CD4-positive, alpha-beta memory T cell (primary cell): ENCODE data around the gene AGXT. TPM values are rescaled to one million over a fixed set of nuclear protein-coding genes. Genes with fewer than 3 reads are reported as not detected.

Experiments
- CTCF ChIA-PET: fragments of 350-600 bp; sonication (Branson Sonifier 250); formaldehyde crosslinking; loops from one replicate; lab custom pipeline; 2021; ENCODE audit warnings: inconsistent platforms; ENCODE audit not compliant: partially characterized antibody; lab: Charles Lee
- POLR2A ChIA-PET: fragments of 350-600 bp; sonication (Branson Sonifier 250); formaldehyde crosslinking; loops from one replicate; lab custom pipeline; 2021; ENCODE audit not compliant: partially characterized antibody; lab: Charles Lee
- DNase-seq, 5 donors: peaks; one replicate each; pipeline versions ENCODE4 v3.0.0 to v3.0.0-alpha.2; 2020 to 2022; ENCODE audit warnings: mixed read lengths in 1 of 5
- H3K27ac ChIP-seq: one replicate; pipeline ENCODE4 v1.7.0; 2013; ENCODE audit warnings: low read depth, low read length
- H3K27me3 ChIP-seq: 2 replicates; pipeline ENCODE4 v1.7.0; 2013; ENCODE audit warnings: mild to moderate bottlenecking, low read length, moderate library complexity; ENCODE audit not compliant: insufficient read depth
- H3K36me3 ChIP-seq: 2 replicates; pipeline ENCODE4 v1.7.0; 2013; ENCODE audit warnings: mild to moderate bottlenecking, low read length, moderate library complexity; ENCODE audit not compliant: insufficient read depth
- H3K4me1 ChIP-seq: 2 replicates; pipeline ENCODE4 v1.7.0; 2013; ENCODE audit warnings: mild to moderate bottlenecking, low read length, moderate library complexity; ENCODE audit not compliant: insufficient read depth
- H3K4me3 ChIP-seq, 2 donors: one replicate each; pipeline ENCODE4 v1.7.0; 2013; ENCODE audit warnings: low read length in 2 of 2, mild to moderate bottlenecking in 1 of 2
- H3K9me3 ChIP-seq, 2 donors: one replicate each; pipeline ENCODE4 v1.7.0; 2013; ENCODE audit warnings: low read length in 2 of 2, control low read depth in 1 of 2; ENCODE audit not compliant: control insufficient read depth in 1 of 2
- H3K27ac Mint-ChIP-seq, 7 donors: one replicate each; pipeline ENCODE4 v1.8.0; 2020 to 2021; ENCODE audit warnings: mixed read lengths in 7 of 7, mild to moderate bottlenecking in 6 of 7, inconsistent platforms in 3 of 7, moderate library complexity in 3 of 7
- H3K27me3 Mint-ChIP-seq, 2 donors: one replicate each; pipeline ENCODE4 v1.8.0; 2020 to 2021; ENCODE audit warnings: mixed read lengths in 2 of 2
- H3K36me3 Mint-ChIP-seq, 2 donors: one replicate each; pipeline ENCODE4 v1.8.0; 2020 to 2021; ENCODE audit warnings: mixed read lengths in 2 of 2, inconsistent platforms in 1 of 2, mild to moderate bottlenecking in 1 of 2
- H3K4me1 Mint-ChIP-seq, 4 donors: one replicate each; pipeline ENCODE4 v1.8.0; 2020 to 2021; ENCODE audit warnings: mixed read lengths in 4 of 4, mild to moderate bottlenecking in 1 of 4
- H3K4me3 Mint-ChIP-seq, 8 donors: one replicate each; pipeline ENCODE4 v1.8.0; 2020 to 2021; ENCODE audit warnings: mixed read lengths in 8 of 8, mild to moderate bottlenecking in 7 of 8, moderate library complexity in 6 of 8, inconsistent platforms in 3 of 8
- H3K9me3 Mint-ChIP-seq, 8 donors: one replicate each; pipeline ENCODE4 v1.8.0; 2020 to 2021; ENCODE audit warnings: mixed read lengths in 8 of 8, mild to moderate bottlenecking in 5 of 8, inconsistent platforms in 3 of 8, moderate library complexity in 1 of 8
- intact Hi-C: fragments of 100-400 bp; cut with micrococcal nuclease; formaldehyde crosslinking; loops from one replicate; pipeline ENCODE4 v1.15.1; 2023
- polyA plus RNA-seq, 2 donors: library from polyadenylated mRNA; unstranded; fragments of 300-500 nt; fragmentation: Illumina TruSeq; gene quantifications; one replicate each; pipeline ENCODE4 v1.2.3, GENCODE V29; 2021
- total RNA-seq, 2 experiments: library from RNA; stranded (reverse); gene quantifications; one replicate each; pipeline ENCODE4 v1.2.3, GENCODE V29; 2021

The AGXT gene
- total and polyA plus RNA-seq, 4 experiments from 2014 or later: not detected

GRCh38 chr2:240913810-240914644, 45.4 kb downstream of the AGXT start:
- no peaks in the 10 kb centered on the region for H3K9me3 Mint-ChIP-seq
- Histone ChIP-seq H3K4me3 (no peak overlapping the region), H3K36me3 (no peaks in the 10 kb centered on the region), H3K27ac (no peak overlapping the region), H3K27me3 (no peaks in the 10 kb centered on the region), H3K9me3 (no peaks in the 10 kb centered on the region), H3K4me1 (no peaks in the 10 kb centered on the region)
- ChIA-PET POLR2A (interaction anchor here (0.5 kb wide), 1 partner anchor 232 kb away, joined by 3 read pairs; no protein-coding TSS in a partner anchor), CTCF (interaction anchor here (0.8 to 1.7 kb wide), 10 partner anchors 12 to 478 kb away, joined by 3 to 5 read pairs (median 3); partner anchors contain the start of gene PASK)
- DNase-seq: peak in 4 of 5 donors; percentile 44 to 56 (median 50)
- intact Hi-C loops: loop anchor here (2.0 kb wide), 2 partner anchors 75 to 165 kb away; no protein-coding TSS in a partner anchor
- no peak overlapping the region for H3K27ac Mint-ChIP-seq
- no peaks in the 10 kb centered on the region for H3K36me3 Mint-ChIP-seq
- H3K27me3 Mint-ChIP-seq: peaks cover 19 to 20% of the 10 kb centered on the region in 2 donors
- H3K4me1 Mint-ChIP-seq: no peaks in the 10 kb centered on the region
- no peak overlapping the region for H3K4me3 Mint-ChIP-seq

GRCh38 chr2:240914645-240915525, 46.3 kb downstream of the AGXT start:
- H3K27ac Mint-ChIP-seq: no peak overlapping the region
- intact Hi-C loops: loop anchor here (2.0 kb wide), 1 partner anchor 164 kb away; no protein-coding TSS in a partner anchor
- peaks cover 17 to 19% of the 10 kb centered on the region in 2 donors for H3K27me3 Mint-ChIP-seq
- POLR2A ChIA-PET: no interaction called here
- Histone ChIP-seq H3K4me3 (no peak overlapping the region), H3K27me3 (no peaks in the 10 kb centered on the region), H3K36me3 (no peaks in the 10 kb centered on the region), H3K9me3 (no peaks in the 10 kb centered on the region), H3K4me1 (no peaks in the 10 kb centered on the region), H3K27ac (no peak overlapping the region)
- H3K9me3 Mint-ChIP-seq: no peaks in the 10 kb centered on the region
- H3K36me3 Mint-ChIP-seq: no peaks in the 10 kb centered on the region
- CTCF ChIA-PET: interaction anchor here (0.6 to 1.7 kb wide), 12 partner anchors 12 to 477 kb away, joined by 3 to 5 read pairs (median 3); partner anchors contain the start of gene PASK
- no peaks in the 10 kb centered on the region for H3K4me1 Mint-ChIP-seq
- no peak for DNase-seq
- H3K4me3 Mint-ChIP-seq: no peak overlapping the region

DNA sequence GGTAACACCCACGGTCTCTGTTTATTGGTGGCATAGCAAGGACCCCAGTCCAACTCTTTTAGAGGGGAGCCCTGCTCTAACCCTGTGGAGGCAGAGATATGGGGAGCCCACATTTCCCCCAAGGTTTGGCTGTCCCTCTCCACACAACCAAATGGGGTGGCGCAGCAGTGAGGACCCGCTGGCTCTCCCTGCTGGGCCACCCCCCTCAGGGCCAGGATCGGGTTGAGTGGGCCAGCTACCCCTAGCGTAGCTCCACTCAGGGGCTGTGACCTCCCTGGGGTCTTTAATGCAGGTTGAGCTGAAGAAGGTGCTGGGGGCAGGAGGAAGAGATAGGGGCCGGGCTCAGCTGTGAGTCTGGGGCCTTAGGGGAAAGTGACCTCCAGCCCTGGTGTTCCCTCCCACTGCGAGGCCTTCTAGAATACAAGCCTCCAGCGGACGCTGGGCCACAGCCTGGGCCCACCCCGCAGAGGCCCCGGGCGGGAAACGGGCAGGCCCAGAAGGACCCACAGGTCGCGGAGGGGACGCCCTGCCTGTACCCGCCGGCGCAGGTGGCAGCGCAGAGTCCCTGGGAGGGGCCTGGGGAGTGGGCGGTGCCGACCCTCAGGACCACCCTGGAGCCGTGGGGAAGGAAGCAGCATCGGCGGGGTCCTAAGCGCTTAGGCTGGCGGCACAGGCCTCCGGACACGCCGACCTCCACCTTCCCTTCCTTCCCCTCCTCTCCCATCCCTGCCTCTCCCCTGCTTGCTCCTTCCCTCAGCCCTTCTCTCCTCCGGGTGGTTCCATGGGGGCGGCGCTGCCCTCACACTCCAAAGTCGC, 47.1 kb downstream of the AGXT start:
- Histone ChIP-seq H3K4me1 (no peaks in the 10 kb centered on the region), H3K9me3 (no peaks in the 10 kb centered on the region), H3K27ac (no peak overlapping the region), H3K4me3 (no peak overlapping the region), H3K27me3 (no peaks in the 10 kb centered on the region), H3K36me3 (no peaks in the 10 kb centered on the region)
- intact Hi-C loops: loop anchor here (2.0 kb wide), 1 partner anchor 163 kb away; no protein-coding TSS in a partner anchor
- DNase-seq: no peak
- Mint-ChIP-seq H3K4me1 (no peaks in the 10 kb centered on the region), H3K4me3 (peak overlapping the region in 1 of 8 donors; percentile 48), H3K27me3 (peaks cover 12 to 17% of the 10 kb centered on the region in 2 donors), H3K36me3 (no peaks in the 10 kb centered on the region), H3K27ac (no peak overlapping the region), H3K9me3 (no peaks in the 10 kb centered on the region)
- ChIA-PET POLR2A (no interaction called here), CTCF (interaction anchor here (1.2 to 1.7 kb wide), 3 partner anchors 32 to 235 kb away, joined by 3 to 4 read pairs (median 3); no protein-coding TSS in a partner anchor)

DNA sequence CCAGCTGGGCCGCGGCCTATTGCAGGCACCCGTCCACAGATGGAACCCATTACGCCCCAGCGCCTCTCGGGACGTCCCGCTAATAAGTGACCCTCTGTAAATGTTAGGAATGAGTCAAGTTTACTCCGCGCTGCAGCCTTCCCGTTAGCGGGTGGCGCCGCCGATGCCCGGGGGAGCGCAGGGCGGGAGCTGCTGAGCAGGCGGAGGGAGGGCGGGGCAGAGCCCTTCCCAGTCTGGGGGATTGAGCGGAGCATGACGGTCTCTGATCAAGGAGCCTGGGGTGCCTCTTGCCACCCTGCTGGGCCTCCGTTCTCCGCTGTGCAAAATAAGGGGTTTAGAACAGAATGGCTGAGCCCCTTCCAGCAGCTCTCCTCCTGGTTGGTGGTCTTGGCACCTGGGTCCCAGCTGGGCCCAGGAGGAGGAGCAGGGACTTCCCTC, 48.0 kb downstream of the AGXT start:
- H3K9me3 ChIP-seq: no peaks in the 10 kb centered on the region
- intact Hi-C loops: no loop called here
- peaks cover 11 to 17% of the 10 kb centered on the region in 2 donors for H3K27me3 Mint-ChIP-seq
- no peaks in the 10 kb centered on the region for H3K4me1 Mint-ChIP-seq
- H3K36me3 ChIP-seq: no peaks in the 10 kb centered on the region
- no peaks in the 10 kb centered on the region for H3K9me3 Mint-ChIP-seq
- no peak overlapping the region for H3K4me3 ChIP-seq
- H3K4me1 ChIP-seq: no peaks in the 10 kb centered on the region
- ChIA-PET CTCF (no interaction called here), POLR2A (no interaction called here)
- H3K27me3 ChIP-seq: no peaks in the 10 kb centered on the region
- H3K27ac Mint-ChIP-seq: no peak overlapping the region
- DNase-seq: no peak
- no peak overlapping the region for H3K27ac ChIP-seq
- no peak overlapping the region for H3K4me3 Mint-ChIP-seq
- no peaks in the 10 kb centered on the region for H3K36me3 Mint-ChIP-seq

DNA sequence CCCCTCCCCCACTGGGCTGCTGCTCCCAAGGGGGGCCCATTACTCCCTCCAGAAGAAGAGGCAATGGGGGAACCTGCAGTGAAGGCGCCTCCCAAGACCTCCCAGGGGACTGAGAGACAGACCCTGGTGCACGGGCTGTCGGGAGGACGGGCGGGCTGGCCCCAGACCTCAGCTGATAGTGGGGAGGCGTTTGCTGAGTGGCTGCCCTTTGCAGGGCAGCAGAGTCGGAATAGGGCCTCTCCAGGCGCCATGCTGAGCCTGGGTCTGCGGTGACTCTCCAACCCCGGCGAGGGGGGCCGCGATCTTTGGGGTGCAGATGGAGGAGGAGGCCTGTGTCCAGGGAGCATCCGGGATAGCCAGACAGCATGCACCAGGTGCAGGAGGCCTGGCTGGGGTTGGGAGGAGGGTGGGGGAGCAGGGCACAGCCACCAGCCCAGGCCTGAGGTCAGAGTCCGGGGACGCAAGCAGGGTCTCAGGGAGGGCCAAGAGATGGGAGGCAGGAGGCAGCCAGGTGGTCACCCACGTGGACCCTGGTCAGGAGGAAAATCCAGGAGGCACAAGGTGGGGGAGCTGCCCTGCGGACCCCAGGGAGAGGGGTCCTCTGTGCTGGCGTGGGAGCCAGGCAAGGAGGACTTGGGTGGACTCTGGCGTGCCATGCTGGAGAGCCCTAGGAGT, 48.5 kb downstream of the AGXT start:
- Mint-ChIP-seq H3K4me3 (no peak overlapping the region), H3K27me3 (peaks cover 6 to 15% of the 10 kb centered on the region in 2 donors), H3K9me3 (no peaks in the 10 kb centered on the region), H3K4me1 (no peaks in the 10 kb centered on the region), H3K36me3 (no peaks in the 10 kb centered on the region), H3K27ac (no peak overlapping the region)
- intact Hi-C loops: no loop called here
- H3K4me3 ChIP-seq: no peak overlapping the region
- no peaks in the 10 kb centered on the region for H3K4me1 ChIP-seq
- DNase-seq: no peak
- H3K27ac ChIP-seq: no peak overlapping the region
- H3K9me3 ChIP-seq: no peaks in the 10 kb centered on the region
- H3K27me3 ChIP-seq: no peaks in the 10 kb centered on the region
- no peaks in the 10 kb centered on the region for H3K36me3 ChIP-seq
- POLR2A ChIA-PET: no interaction called here
- CTCF ChIA-PET: no interaction called here

GRCh38 chr2:240917684-240918257, 49.1 kb downstream of the AGXT start:
- Histone ChIP-seq H3K27me3 (no peaks in the 10 kb centered on the region), H3K9me3 (no peaks in the 10 kb centered on the region), H3K4me1 (no peaks in the 10 kb centered on the region), H3K27ac (no peak overlapping the region), H3K4me3 (no peak overlapping the region), H3K36me3 (no peaks in the 10 kb centered on the region)
- Mint-ChIP-seq H3K4me3 (no peak overlapping the region), H3K4me1 (no peaks in the 10 kb centered on the region), H3K36me3 (no peaks in the 10 kb centered on the region), H3K9me3 (no peaks in the 10 kb centered on the region), H3K27me3 (peaks cover 3 to 10% of the 10 kb centered on the region in 2 donors), H3K27ac (no peak overlapping the region)
- DNase-seq: no peak
- POLR2A ChIA-PET: no interaction called here
- intact Hi-C loops: no loop called here
- CTCF ChIA-PET: no interaction called here
